Esophagus muscularis mucosa (tissue), 4 donors: ENCODE measurements around the gene MAGI3. TPM values are rescaled to one million over a fixed set of nuclear protein-coding genes. Genes with fewer than 3 reads are reported as not detected.

Experiments
- DNase-seq: peaks from one replicate; pipeline ENCODE4 v3.0.0-alpha.2; 2017; ENCODE audit errors: extremely low spot score
- H3K27ac ChIP-seq, 4 donors: fragments of 200-600 bp; sonication (generic); replicated peaks in 1 of 4; 1 replicate in 3 of 4; 2 replicates in 1 of 4; pipeline ENCODE4 v1.5.1; 2016 to 2019; ENCODE audit warnings: mild to moderate bottlenecking in 1 of 4
- H3K27me3 ChIP-seq, 4 donors: fragments of 200-600 bp; sonication (generic); one replicate each; pipeline versions ENCODE4 v1.5.1 to v1.6.0; 2016 to 2019
- H3K36me3 ChIP-seq, 4 donors: fragments of 200-600 bp; sonication (generic); one replicate each; pipeline ENCODE4 v1.5.1; 2016 to 2019
- H3K4me1 ChIP-seq, 4 donors: fragments of 200-600 bp; sonication (generic); one replicate each; pipeline ENCODE4 v1.5.1; 2016 to 2019
- H3K4me3 ChIP-seq, 4 donors: fragments of 200-600 bp; sonication (generic); 1 replicate in 2 of 4; 2 replicates in 2 of 4; pipeline ENCODE4 v1.5.1; 2016 to 2019; ENCODE audit warnings: mild to moderate bottlenecking in 4 of 4, moderate library complexity in 1 of 4
- H3K9me3 ChIP-seq, 4 donors: fragments of 200-600 bp; sonication (generic); 1 replicate in 3 of 4; 2 replicates in 1 of 4; pipeline ENCODE4 v1.5.1; 2016 to 2019
- EP300 ChIP-seq: sonication (generic); formaldehyde crosslinking; IDR thresholded peaks from one replicate; pipeline ENCODE4 v1.6.1; 2017; ENCODE audit warnings: antibody characterized with exemption
- POLR2A ChIP-seq: fragments of 450-650 bp; IDR thresholded peaks from one replicate; pipeline ENCODE4 v1.6.1; 2017; ENCODE audit warnings: antibody characterized with exemption, moderate library complexity, mild to moderate bottlenecking, low read depth
- POLR2AphosphoS5 ChIP-seq, 2 donors: sonication (generic); formaldehyde crosslinking; IDR thresholded peaks; one replicate each; pipeline ENCODE4 v1.6.1; 2017; ENCODE audit warnings: antibody characterized with exemption in 2 of 2
- WGBS: methylation state at CpG from one replicate; pipeline ENCODE4 v1.1.5; 2018; 5-methylcytosine and 5-hydroxymethylcytosine counted together
- intact Hi-C: fragments of 100-400 bp; cut with DNase I; formaldehyde crosslinking; loops from one replicate; pipeline ENCODE4 v1.15.1; 2023
- total RNA-seq, 4 donors: library from RNA; depleted of rRNA; stranded (reverse); fragments of >200 nt; gene quantifications; one replicate each; pipeline versions ENCODE4 v1.1.0 to v1.2.1, GENCODE V29; 2016
- TF ChIP-seq, protein P1 (sequence below), 3 experiments: fragments of 200-600 bp in 2 of 3; fragments of 450-650 bp in 1 of 3; sonication (generic) in 2 of 3; IDR thresholded peaks; one replicate each; pipeline ENCODE4 v1.5.1; 2017 to 2019; ENCODE audit warnings: antibody characterized with exemption in 3 of 3, mild to moderate bottlenecking in 2 of 3, moderate library complexity in 1 of 3

Gene MAGI3
- total RNA-seq, 4 donors from 2014 or later, result 14.6 to 21.7 (median 16.4) TPM

DNA sequence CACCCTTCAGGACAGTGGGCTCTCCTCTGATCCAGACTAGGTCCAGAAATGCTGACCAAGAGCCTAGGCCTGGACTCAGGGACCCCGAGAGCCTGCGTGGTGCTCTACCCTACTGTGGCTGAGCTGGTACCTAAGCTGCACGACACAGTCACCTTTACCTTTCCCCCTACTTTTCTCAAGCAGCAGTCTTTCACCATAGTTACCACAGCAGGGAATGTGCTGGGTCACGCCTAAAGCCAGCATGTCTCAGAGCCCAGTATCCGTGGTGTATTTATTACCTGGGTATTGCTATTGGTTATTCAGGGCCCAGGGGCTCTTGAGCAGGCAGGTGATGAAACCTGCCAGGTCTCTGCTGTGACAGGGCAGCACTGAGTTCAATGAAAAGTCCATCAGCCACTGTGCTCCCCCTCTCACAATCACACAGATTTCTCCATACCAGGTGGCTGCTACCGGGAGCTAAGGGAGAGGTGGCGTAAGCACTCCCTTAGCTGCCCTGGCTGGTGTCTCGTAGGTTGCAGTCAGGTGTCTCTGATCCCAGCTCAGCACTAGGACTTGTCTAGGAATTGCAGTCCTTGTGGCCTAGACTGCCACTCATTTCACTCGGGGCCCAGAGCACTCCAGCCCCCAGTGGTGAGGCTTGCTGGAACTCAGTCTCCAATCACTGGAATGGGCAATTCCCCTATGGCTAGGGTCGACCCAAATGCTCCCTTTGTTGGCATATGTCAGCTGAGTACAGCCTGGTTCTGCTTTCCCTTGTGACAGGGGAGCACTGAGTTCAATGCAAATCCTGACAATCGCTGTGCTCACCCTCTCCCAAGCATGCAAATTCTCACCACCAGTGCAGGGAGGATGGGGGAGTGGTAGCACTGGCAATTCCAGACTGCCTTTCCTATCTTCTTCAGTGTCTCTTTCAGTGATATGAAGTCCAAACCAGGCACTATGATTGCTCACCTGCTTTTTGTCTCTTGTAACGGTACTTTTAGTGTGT lies 240.3 kb downstream of the MAGI3 start:
- H3K36me3 ChIP-seq, result peaks cover 0 to 13% (median 6%) of the 10 kb centered on the region in 4 donors
- H3K4me3 ChIP-seq, result no peak overlapping the region
- H3K4me1 ChIP-seq, result no peaks in the 10 kb centered on the region
- intact Hi-C loops, result no loop called here
- DNase-seq, result no peak
- TF ChIP-seq POLR2A (no peak), EP300 (no peak), POLR2AphosphoS5 (IDR thresholded peaks at IDR 0.05) (no peak)
- TF ChIP-seq, protein P1, sequence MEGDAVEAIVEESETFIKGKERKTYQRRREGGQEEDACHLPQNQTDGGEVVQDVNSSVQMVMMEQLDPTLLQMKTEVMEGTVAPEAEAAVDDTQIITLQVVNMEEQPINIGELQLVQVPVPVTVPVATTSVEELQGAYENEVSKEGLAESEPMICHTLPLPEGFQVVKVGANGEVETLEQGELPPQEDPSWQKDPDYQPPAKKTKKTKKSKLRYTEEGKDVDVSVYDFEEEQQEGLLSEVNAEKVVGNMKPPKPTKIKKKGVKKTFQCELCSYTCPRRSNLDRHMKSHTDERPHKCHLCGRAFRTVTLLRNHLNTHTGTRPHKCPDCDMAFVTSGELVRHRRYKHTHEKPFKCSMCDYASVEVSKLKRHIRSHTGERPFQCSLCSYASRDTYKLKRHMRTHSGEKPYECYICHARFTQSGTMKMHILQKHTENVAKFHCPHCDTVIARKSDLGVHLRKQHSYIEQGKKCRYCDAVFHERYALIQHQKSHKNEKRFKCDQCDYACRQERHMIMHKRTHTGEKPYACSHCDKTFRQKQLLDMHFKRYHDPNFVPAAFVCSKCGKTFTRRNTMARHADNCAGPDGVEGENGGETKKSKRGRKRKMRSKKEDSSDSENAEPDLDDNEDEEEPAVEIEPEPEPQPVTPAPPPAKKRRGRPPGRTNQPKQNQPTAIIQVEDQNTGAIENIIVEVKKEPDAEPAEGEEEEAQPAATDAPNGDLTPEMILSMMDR (IDR thresholded peaks at IDR 0.05), result no peak
- no peaks in the 10 kb centered on the region for H3K27me3 ChIP-seq
- no peak overlapping the region for H3K27ac ChIP-seq
- H3K9me3 ChIP-seq, result peaks cover 0 to 22% (median 9%) of the 10 kb centered on the region in 4 donors
- 91% methylated on average over 12 of the region's 12 CpGs for WGBS

DNA sequence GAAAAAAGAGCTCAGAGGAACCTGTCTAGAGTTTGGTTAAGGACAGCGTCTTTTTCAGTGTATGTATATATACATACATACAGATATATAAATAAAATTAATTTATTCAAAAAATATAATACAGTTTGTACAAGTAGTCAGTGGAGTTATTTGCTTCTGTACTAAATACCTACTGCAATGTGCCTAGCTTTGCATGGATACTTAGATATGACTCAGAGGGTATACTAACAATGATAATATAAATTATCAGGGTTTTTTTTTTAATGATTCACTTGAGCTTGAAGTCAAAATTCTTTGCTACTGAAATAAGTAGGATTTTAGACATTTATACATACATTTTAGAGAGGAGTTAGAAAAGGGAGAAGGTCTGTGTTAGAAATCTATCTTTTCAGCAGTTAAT lies 251.1 kb downstream of the MAGI3 start:
- Histone ChIP-seq H3K36me3 (peaks cover 0 to 28% (median 8%) of the 10 kb centered on the region in 4 donors), H3K4me1 (no peaks in the 10 kb centered on the region), H3K9me3 (no peaks in the 10 kb centered on the region), H3K4me3 (no peak overlapping the region), H3K27me3 (no peaks in the 10 kb centered on the region), H3K27ac (no peak overlapping the region)
- DNase-seq, result no peak
- intact Hi-C loops, result no loop called here
- 100% methylated on average over 1 of the region's 1 CpG for WGBS
- TF ChIP-seq POLR2A (no peak), EP300 (no peak), POLR2AphosphoS5 (IDR thresholded peaks at IDR 0.05) (no peak)
- TF ChIP-seq, protein P1 (IDR thresholded peaks at IDR 0.05), result no peak

DNA sequence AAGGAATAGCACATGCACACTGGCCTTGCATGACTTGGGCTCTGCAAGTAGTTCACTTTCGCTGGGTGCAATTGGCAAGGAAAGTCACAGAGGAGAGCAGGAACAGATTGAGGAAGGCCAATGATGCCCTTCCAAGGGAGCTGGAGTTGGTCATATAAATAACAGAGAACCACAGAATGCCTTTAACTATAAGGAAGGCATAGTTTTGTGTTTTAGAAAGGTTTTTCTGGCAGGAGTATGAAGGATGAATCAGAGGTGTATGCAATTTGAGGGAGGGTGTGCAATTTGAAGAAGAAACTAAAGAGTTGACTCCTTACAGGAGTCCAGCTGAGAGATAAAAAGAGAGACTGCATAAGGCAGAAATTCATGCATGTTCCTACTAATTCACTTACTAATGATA lies 256.8 kb downstream of the MAGI3 start:
- Histone ChIP-seq H3K4me1 (no peaks in the 10 kb centered on the region), H3K9me3 (no peaks in the 10 kb centered on the region), H3K4me3 (no peak overlapping the region), H3K27ac (no peak overlapping the region), H3K27me3 (no peaks in the 10 kb centered on the region), H3K36me3 (peaks cover 4 to 50% (median 11%) of the 10 kb centered on the region in 4 donors)
- TF ChIP-seq POLR2A (no peak), EP300 (no peak), POLR2AphosphoS5 (IDR thresholded peaks at IDR 0.05) (no peak)
- TF ChIP-seq, protein P1 (IDR thresholded peaks at IDR 0.05), result no peak
- intact Hi-C loops, result no loop called here
- 94% methylated on average over 1 of the region's 1 CpG for WGBS
- no peak for DNase-seq

DNA sequence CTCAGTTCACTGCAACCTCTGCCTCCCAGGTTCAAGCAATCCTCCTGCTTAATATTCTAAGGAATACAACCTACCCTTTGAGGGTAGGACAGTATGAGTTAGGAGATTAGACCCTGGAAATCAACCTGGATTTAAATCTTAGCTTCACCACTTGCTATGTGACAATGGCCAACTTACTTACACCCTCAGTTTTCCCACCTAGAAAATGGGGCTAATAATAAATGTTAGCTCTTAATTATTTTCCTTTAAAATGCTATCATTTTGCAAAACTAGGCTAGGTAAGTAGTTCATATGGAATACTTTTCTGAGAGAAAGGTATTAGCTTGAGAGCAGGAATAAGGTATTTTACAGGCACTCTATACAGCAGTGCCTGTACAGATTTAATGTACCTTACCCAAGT lies 258.2 kb downstream of the MAGI3 start:
- H3K4me1 ChIP-seq, result no peaks in the 10 kb centered on the region
- H3K9me3 ChIP-seq, result no peaks in the 10 kb centered on the region
- DNase-seq, result no peak
- TF ChIP-seq EP300 (no peak), POLR2AphosphoS5 (IDR thresholded peaks at IDR 0.05) (no peak), POLR2A (no peak)
- TF ChIP-seq, protein P1 (IDR thresholded peaks at IDR 0.05), result no peak
- no peak overlapping the region for H3K4me3 ChIP-seq
- intact Hi-C loops, result no loop called here
- no peaks in the 10 kb centered on the region for H3K27me3 ChIP-seq
- peaks cover 0 to 43% (median 10%) of the 10 kb centered on the region in 4 donors for H3K36me3 ChIP-seq
- no peak overlapping the region for H3K27ac ChIP-seq
